ENCODE results near the gene BUB3. TPM values are rescaled to one million over a fixed set of nuclear protein-coding genes. Genes with fewer than 3 reads are reported as not detected.

The BUB3 gene
- total and polyA plus RNA-seq, 2 of the 8 experiments (the other 6 are each of a cell fraction or from before 2014, with no cell fraction given): 183 to 207 TPM

GRCh38 chr10:123144697-123145541 is 9.3 kb upstream of the BUB3 start (continued):
- TF ChIP-seq, protein P1, sequence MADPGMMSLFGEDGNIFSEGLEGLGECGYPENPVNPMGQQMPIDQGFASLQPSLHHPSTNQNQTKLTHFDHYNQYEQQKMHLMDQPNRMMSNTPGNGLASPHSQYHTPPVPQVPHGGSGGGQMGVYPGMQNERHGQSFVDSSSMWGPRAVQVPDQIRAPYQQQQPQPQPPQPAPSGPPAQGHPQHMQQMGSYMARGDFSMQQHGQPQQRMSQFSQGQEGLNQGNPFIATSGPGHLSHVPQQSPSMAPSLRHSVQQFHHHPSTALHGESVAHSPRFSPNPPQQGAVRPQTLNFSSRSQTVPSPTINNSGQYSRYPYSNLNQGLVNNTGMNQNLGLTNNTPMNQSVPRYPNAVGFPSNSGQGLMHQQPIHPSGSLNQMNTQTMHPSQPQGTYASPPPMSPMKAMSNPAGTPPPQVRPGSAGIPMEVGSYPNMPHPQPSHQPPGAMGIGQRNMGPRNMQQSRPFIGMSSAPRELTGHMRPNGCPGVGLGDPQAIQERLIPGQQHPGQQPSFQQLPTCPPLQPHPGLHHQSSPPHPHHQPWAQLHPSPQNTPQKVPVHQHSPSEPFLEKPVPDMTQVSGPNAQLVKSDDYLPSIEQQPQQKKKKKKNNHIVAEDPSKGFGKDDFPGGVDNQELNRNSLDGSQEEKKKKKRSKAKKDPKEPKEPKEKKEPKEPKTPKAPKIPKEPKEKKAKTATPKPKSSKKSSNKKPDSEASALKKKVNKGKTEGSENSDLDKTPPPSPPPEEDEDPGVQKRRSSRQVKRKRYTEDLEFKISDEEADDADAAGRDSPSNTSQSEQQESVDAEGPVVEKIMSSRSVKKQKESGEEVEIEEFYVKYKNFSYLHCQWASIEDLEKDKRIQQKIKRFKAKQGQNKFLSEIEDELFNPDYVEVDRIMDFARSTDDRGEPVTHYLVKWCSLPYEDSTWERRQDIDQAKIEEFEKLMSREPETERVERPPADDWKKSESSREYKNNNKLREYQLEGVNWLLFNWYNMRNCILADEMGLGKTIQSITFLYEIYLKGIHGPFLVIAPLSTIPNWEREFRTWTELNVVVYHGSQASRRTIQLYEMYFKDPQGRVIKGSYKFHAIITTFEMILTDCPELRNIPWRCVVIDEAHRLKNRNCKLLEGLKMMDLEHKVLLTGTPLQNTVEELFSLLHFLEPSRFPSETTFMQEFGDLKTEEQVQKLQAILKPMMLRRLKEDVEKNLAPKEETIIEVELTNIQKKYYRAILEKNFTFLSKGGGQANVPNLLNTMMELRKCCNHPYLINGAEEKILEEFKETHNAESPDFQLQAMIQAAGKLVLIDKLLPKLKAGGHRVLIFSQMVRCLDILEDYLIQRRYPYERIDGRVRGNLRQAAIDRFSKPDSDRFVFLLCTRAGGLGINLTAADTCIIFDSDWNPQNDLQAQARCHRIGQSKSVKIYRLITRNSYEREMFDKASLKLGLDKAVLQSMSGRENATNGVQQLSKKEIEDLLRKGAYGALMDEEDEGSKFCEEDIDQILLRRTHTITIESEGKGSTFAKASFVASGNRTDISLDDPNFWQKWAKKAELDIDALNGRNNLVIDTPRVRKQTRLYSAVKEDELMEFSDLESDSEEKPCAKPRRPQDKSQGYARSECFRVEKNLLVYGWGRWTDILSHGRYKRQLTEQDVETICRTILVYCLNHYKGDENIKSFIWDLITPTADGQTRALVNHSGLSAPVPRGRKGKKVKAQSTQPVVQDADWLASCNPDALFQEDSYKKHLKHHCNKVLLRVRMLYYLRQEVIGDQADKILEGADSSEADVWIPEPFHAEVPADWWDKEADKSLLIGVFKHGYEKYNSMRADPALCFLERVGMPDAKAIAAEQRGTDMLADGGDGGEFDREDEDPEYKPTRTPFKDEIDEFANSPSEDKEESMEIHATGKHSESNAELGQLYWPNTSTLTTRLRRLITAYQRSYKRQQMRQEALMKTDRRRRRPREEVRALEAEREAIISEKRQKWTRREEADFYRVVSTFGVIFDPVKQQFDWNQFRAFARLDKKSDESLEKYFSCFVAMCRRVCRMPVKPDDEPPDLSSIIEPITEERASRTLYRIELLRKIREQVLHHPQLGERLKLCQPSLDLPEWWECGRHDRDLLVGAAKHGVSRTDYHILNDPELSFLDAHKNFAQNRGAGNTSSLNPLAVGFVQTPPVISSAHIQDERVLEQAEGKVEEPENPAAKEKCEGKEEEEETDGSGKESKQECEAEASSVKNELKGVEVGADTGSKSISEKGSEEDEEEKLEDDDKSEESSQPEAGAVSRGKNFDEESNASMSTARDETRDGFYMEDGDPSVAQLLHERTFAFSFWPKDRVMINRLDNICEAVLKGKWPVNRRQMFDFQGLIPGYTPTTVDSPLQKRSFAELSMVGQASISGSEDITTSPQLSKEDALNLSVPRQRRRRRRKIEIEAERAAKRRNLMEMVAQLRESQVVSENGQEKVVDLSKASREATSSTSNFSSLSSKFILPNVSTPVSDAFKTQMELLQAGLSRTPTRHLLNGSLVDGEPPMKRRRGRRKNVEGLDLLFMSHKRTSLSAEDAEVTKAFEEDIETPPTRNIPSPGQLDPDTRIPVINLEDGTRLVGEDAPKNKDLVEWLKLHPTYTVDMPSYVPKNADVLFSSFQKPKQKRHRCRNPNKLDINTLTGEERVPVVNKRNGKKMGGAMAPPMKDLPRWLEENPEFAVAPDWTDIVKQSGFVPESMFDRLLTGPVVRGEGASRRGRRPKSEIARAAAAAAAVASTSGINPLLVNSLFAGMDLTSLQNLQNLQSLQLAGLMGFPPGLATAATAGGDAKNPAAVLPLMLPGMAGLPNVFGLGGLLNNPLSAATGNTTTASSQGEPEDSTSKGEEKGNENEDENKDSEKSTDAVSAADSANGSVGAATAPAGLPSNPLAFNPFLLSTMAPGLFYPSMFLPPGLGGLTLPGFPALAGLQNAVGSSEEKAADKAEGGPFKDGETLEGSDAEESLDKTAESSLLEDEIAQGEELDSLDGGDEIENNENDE (IDR thresholded peaks at IDR 0.05; ENCODE audit: insufficient replicate concordance, low read length): no peak
- TF ChIP-seq TAF7 (optimal IDR thresholded peaks at IDR 0.05; ENCODE audit: borderline replicate concordance, low read depth, low read length): no peak
- TF ChIP-seq GABPA (IDR thresholded peaks at IDR 0.05; ENCODE audit: borderline replicate concordance, insufficient read depth, low read length): no peak
- TF ChIP-seq SUZ12 (IDR thresholded peaks at IDR 0.05; ENCODE audit: low read length): peak; percentile 45
- no peak for TF ChIP-seq BCL11A (IDR thresholded peaks at IDR 0.05; ENCODE audit: low read depth in 2 of 2, low read length in 2 of 2)
- TF ChIP-seq CHD1 (IDR thresholded peaks at IDR 0.05; ENCODE audit: low read depth, low read length): no peak
- TF ChIP-seq KDM5A (IDR thresholded peaks at IDR 0.05; ENCODE audit: low read length): no peak
- TF ChIP-seq ATF3 (IDR thresholded peaks at IDR 0.05; ENCODE audit: insufficient read depth, low read depth, low read length): no peak
- TF ChIP-seq CBX5 (IDR thresholded peaks at IDR 0.05; ENCODE audit: low read depth, low read length): no peak

Data from H1 (cell line).